Measurements from ENCODE around the gene EFCAB12.
"Not testable (repeated sequence)": the region's sequence is repeated elsewhere in the genome, so short reads cannot be mapped to it uniquely, and the experiment has no call there.

The EFCAB12 gene

DNA sequence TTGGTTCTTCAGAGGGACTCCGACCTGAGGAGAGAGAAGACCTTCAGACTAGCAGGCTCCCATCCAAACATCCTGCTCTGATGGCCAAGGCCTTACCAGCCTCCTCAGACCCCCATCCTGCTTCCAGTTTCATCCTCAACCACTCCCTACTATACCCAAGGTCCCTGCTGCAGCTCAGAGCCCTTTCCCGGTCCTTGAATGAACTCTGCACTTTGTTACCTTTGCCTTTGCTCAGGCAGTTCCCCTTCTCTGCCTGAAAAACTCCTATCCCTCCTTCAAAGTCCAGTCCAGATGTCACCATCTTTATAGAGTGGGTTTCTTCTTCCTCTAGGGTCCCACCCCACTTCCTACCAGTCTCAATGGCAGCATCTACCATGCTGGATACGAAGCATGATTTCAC lies 13.1 kb downstream of the EFCAB12 start:
- no peak for TF ChIP-seq SPI1 (IDR thresholded peaks at IDR 0.05; ENCODE audit: borderline replicate concordance, low read depth)
- no peak for TF ChIP-seq POLR2AphosphoS5 (IDR thresholded peaks at IDR 0.05; ENCODE audit: low read depth)
- TF ChIP-seq, protein P1, sequence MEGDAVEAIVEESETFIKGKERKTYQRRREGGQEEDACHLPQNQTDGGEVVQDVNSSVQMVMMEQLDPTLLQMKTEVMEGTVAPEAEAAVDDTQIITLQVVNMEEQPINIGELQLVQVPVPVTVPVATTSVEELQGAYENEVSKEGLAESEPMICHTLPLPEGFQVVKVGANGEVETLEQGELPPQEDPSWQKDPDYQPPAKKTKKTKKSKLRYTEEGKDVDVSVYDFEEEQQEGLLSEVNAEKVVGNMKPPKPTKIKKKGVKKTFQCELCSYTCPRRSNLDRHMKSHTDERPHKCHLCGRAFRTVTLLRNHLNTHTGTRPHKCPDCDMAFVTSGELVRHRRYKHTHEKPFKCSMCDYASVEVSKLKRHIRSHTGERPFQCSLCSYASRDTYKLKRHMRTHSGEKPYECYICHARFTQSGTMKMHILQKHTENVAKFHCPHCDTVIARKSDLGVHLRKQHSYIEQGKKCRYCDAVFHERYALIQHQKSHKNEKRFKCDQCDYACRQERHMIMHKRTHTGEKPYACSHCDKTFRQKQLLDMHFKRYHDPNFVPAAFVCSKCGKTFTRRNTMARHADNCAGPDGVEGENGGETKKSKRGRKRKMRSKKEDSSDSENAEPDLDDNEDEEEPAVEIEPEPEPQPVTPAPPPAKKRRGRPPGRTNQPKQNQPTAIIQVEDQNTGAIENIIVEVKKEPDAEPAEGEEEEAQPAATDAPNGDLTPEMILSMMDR (IDR thresholded peaks at IDR 0.05; ENCODE audit: insufficient read depth, low read length) = no peak
- no peak for TF ChIP-seq GABPA (IDR thresholded peaks at IDR 0.05; ENCODE audit: low read depth)
- TF ChIP-seq, protein P2, sequence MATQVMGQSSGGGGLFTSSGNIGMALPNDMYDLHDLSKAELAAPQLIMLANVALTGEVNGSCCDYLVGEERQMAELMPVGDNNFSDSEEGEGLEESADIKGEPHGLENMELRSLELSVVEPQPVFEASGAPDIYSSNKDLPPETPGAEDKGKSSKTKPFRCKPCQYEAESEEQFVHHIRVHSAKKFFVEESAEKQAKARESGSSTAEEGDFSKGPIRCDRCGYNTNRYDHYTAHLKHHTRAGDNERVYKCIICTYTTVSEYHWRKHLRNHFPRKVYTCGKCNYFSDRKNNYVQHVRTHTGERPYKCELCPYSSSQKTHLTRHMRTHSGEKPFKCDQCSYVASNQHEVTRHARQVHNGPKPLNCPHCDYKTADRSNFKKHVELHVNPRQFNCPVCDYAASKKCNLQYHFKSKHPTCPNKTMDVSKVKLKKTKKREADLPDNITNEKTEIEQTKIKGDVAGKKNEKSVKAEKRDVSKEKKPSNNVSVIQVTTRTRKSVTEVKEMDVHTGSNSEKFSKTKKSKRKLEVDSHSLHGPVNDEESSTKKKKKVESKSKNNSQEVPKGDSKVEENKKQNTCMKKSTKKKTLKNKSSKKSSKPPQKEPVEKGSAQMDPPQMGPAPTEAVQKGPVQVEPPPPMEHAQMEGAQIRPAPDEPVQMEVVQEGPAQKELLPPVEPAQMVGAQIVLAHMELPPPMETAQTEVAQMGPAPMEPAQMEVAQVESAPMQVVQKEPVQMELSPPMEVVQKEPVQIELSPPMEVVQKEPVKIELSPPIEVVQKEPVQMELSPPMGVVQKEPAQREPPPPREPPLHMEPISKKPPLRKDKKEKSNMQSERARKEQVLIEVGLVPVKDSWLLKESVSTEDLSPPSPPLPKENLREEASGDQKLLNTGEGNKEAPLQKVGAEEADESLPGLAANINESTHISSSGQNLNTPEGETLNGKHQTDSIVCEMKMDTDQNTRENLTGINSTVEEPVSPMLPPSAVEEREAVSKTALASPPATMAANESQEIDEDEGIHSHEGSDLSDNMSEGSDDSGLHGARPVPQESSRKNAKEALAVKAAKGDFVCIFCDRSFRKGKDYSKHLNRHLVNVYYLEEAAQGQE (IDR thresholded peaks at IDR 0.05; ENCODE audit: insufficient replicate concordance, low read depth) = no peak
- Histone ChIP-seq H3K4me3 (replicated peaks; ENCODE audit: insufficient read depth, low read length) (no peak overlapping the region), H3K27me3 (ENCODE audit: insufficient read depth, poor library complexity, severe bottlenecking) (no peaks in the 10 kb centered on the region), H3K27ac (replicated peaks) (no peak overlapping the region)
- DNase-seq (ENCODE audit: low read depth in 1 of 2, low spot score in 1 of 2) = no peak

DNA sequence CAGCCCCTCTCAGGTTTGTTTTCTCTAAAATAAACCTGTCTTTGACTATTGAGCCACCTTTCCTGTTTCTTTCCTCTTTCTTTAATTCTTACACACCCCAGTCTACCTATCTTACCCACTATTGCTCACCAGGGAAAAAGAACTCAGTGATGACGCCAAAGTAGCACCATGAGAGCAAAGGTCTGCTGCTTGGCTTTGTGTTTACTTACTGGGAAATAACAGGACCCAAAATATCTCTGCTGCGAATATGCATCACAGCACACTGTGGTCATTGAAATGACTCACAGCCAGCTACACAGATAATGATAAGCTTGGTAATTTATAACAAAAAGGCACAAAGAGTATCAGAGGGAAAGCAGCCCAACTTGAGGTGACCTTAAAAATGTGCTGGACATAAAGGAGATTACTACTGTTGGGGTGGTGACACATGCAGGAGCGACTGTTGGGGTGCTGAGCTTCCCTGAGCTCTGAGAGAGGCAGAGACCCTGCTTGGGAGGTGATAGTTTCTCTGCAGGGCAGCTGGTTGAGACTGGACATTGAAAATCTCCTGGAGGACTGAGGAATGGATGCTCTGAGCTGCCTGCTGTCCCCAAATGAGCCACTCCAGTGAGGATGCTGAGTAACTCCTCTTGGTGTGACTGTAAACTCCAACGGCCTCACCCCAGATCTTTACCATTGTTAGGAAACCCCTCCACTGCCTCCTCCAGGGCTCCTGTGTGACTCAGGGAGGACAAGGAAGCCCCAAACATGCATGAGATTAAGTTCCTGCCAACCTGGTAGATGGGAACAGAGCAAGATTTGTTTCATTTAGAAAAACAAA lies 14.5 kb downstream of the EFCAB12 start:
- TF ChIP-seq GABPA (IDR thresholded peaks at IDR 0.05; ENCODE audit: low read depth) (no peak), SPI1 (IDR thresholded peaks at IDR 0.05; ENCODE audit: borderline replicate concordance, low read depth) (no peak), POLR2AphosphoS5 (IDR thresholded peaks at IDR 0.05; ENCODE audit: low read depth) (no peak)
- TF ChIP-seq, protein P2 (IDR thresholded peaks at IDR 0.05; ENCODE audit: insufficient replicate concordance, low read depth) = no peak
- TF ChIP-seq, protein P1 (IDR thresholded peaks at IDR 0.05; ENCODE audit: insufficient read depth, low read length) = no peak

DNA sequence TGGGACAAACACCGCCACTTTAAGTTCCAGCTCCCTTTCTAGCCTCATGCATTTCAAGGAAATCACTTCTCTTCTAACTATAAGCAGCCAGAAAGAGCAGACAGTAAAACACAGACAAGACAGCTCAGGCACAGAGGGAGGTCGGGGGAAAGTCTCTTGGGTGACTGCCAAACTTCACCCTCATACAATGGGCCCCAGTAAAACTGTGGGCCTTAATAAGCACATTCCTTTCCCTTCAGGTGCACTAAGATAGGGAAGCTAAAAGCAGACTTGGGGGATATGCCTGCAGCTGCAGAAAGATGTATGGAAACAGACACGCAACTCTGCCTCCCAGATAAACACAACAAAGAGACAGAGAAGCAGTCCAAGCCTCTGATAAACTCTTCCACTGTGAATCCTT lies 15.2 kb downstream of the EFCAB12 start:
- not testable (repeated sequence) for H3K27me3 ChIP-seq (ENCODE audit: insufficient read depth, poor library complexity, severe bottlenecking); DNase-seq (ENCODE audit: low read depth in 1 of 2, low spot score in 1 of 2); H3K4me3 ChIP-seq (replicated peaks; ENCODE audit: insufficient read depth, low read length); H3K27ac ChIP-seq (replicated peaks)

More for the DNA sequence above, 14.5 kb downstream of the EFCAB12 start:
- Histone ChIP-seq H3K27ac (replicated peaks) (no peak overlapping the region), H3K4me3 (replicated peaks; ENCODE audit: insufficient read depth, low read length) (no peak overlapping the region), H3K27me3 (ENCODE audit: insufficient read depth, poor library complexity, severe bottlenecking) (no peaks in the 10 kb centered on the region)
- no peak for DNase-seq (ENCODE audit: low read depth in 1 of 2, low spot score in 1 of 2)

DNA sequence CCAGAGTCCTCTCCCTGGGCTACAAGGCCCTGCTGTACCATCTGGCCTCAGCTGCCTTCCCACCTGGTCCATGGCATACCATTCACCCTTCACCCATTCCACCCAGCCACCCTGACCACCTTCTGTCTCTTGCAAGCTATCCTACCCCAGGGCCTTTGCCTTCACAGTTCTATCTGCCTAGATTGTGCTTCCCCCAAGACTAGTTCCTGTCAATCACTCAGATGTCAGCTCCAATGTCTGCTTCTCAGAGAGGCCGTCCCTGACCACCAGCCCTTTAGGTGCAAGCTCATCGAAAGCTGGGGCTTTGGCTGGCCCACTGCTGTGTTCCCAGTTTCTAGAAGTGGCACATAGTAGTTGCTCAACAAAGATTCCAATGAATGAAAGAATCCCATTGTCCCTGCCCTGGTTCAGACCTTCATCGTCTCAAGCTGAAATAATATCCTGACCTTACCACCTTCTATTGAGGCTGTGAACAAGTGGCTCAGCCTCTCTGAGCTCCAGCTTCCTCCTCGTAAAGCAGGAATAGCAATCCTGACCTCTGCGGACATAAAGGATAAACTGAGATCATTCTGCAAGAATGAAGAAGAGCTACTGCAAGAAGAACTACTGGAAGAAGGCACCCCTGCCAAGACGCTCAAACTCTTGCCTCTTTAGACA lies 15.8 kb downstream of the EFCAB12 start:
- DNase-seq (ENCODE audit: low read depth in 1 of 2, low spot score in 1 of 2) = no peak
- TF ChIP-seq SPI1 (IDR thresholded peaks at IDR 0.05; ENCODE audit: borderline replicate concordance, low read depth) (no peak), GABPA (IDR thresholded peaks at IDR 0.05; ENCODE audit: low read depth) (no peak), POLR2AphosphoS5 (IDR thresholded peaks at IDR 0.05; ENCODE audit: low read depth) (no peak)
- TF ChIP-seq, protein P1 (IDR thresholded peaks at IDR 0.05; ENCODE audit: insufficient read depth, low read length) = no peak
- TF ChIP-seq, protein P2 (IDR thresholded peaks at IDR 0.05; ENCODE audit: insufficient replicate concordance, low read depth) = no peak
- no peaks in the 10 kb centered on the region for H3K27me3 ChIP-seq (ENCODE audit: insufficient read depth, poor library complexity, severe bottlenecking)
- H3K27ac ChIP-seq (replicated peaks) = no peak overlapping the region
- H3K4me3 ChIP-seq (replicated peaks; ENCODE audit: insufficient read depth, low read length) = no peak overlapping the region
